ENCODE data around the gene SDF4. TPM values are rescaled to one million over a fixed set of nuclear protein-coding genes. Genes with fewer than 3 reads are reported as not detected.

The SDF4 gene
- total RNA-seq, 1 experiment from 2014 or later: 254 TPM

GRCh38 chr1:1218524-1219200 lies 13.1 kb downstream of the SDF4 start:
- no peak overlapping the region for H3K4me2 ChIP-seq (ENCODE audit: low read length)
- no peak overlapping the region for H3K27ac ChIP-seq (ENCODE audit: low read length)
- H3K9me2 ChIP-seq (replicated peaks; ENCODE audit: low read length): no peaks in the 10 kb centered on the region
- intact Hi-C loops (cut with micrococcal nuclease): no loop called here
- no peaks in the 10 kb centered on the region for H3K4me1 ChIP-seq (ENCODE audit: insufficient read depth, low read length)
- no peak overlapping the region for H2AFZ ChIP-seq (ENCODE audit: low read length)
- peaks cover 43% of the 10 kb centered on the region; the same call in 1 of the 2 replicates for H3K36me3 ChIP-seq (ENCODE audit: low read depth, low read length)
- ChIA-PET CTCF (no interaction called here), POLR2A (ENCODE audit: unreplicated experiment) (interaction anchor here (0.6 kb wide), 2 partner anchors 113 to 160 kb away, joined by 4 to 7 read pairs; no protein-coding TSS in a partner anchor)
- no peak overlapping the region for H3K4me3 ChIP-seq (ENCODE audit: low read length)
- H3K9ac ChIP-seq (ENCODE audit: low read length): no peak overlapping the region
- no peaks in the 10 kb centered on the region for H3F3A ChIP-seq (ENCODE audit: low read length, unreplicated experiment)
- no peak for TF ChIP-seq CTCF (conservative IDR thresholded peaks at IDR 0.05; ENCODE audit: low read depth, low read length)
- TF ChIP-seq EZH2 (IDR thresholded peaks at IDR 0.05; ENCODE audit: low read length, unreplicated experiment): no peak
- no peak for TF ChIP-seq EZH2phosphoT487 (IDR thresholded peaks at IDR 0.05; ENCODE audit: borderline replicate concordance, low read length)
- ATAC-seq (no peak), DNase-seq (no peak)
- no peaks in the 10 kb centered on the region for H3K27me3 ChIP-seq (ENCODE audit: low read length)
- no peaks in the 10 kb centered on the region for H4K20me1 ChIP-seq (ENCODE audit: low read length)
- no peaks in the 10 kb centered on the region for H3K79me2 ChIP-seq (ENCODE audit: low read length)
- no TSS peak for BruUV-seq (replicated peaks)
- no peaks in the 10 kb centered on the region for H3K9me3 ChIP-seq (ENCODE audit: low read length)

- no peaks in the 10 kb centered on the region for H3K79me2 ChIP-seq (ENCODE audit: low read length)
- H3K9me3 ChIP-seq (ENCODE audit: low read length): no peaks in the 10 kb centered on the region
- intact Hi-C loops (cut with micrococcal nuclease): no loop called here
- no peak overlapping the region for H3K9ac ChIP-seq (ENCODE audit: low read length)
- CTCF ChIA-PET: interaction anchor here (0.5 kb wide), 1 partner anchor 74 kb away, joined by 3 read pairs; no protein-coding TSS in a partner anchor
- H3K4me3 ChIP-seq (ENCODE audit: low read length): no peak overlapping the region
- H3K36me3 ChIP-seq (ENCODE audit: low read depth, low read length): peaks cover 37% of the 10 kb centered on the region; the same call in 1 of the 2 replicates
- TF ChIP-seq EZH2 (IDR thresholded peaks at IDR 0.05; ENCODE audit: low read length, unreplicated experiment): no peak
- no peak for TF ChIP-seq EZH2phosphoT487 (IDR thresholded peaks at IDR 0.05; ENCODE audit: borderline replicate concordance, low read length)
- TF ChIP-seq CTCF (conservative IDR thresholded peaks at IDR 0.05; ENCODE audit: low read depth, low read length): no peak
- peak; percentile 65 for ATAC-seq
- no peaks in the 10 kb centered on the region for H3F3A ChIP-seq (ENCODE audit: low read length, unreplicated experiment)
- DNase-seq: peak; percentile 53
- POLR2A ChIA-PET (ENCODE audit: unreplicated experiment): interaction anchor here (0.6 kb wide), 2 partner anchors 114 to 161 kb away, joined by 4 to 7 read pairs; no protein-coding TSS in a partner anchor
- no peaks in the 10 kb centered on the region for H4K20me1 ChIP-seq (ENCODE audit: low read length)
- no peaks in the 10 kb centered on the region for H3K4me1 ChIP-seq (ENCODE audit: insufficient read depth, low read length)
- no peaks in the 10 kb centered on the region for H3K9me2 ChIP-seq (replicated peaks; ENCODE audit: low read length)
- no TSS peak for BruUV-seq (replicated peaks)
- H3K27ac ChIP-seq (ENCODE audit: low read length): no peak overlapping the region
- H3K4me2 ChIP-seq (ENCODE audit: low read length): no peak overlapping the region
- H2AFZ ChIP-seq (ENCODE audit: low read length): no peak overlapping the region
- no peaks in the 10 kb centered on the region for H3K27me3 ChIP-seq (ENCODE audit: low read length)
These were observed 13.9 kb downstream of the SDF4 start for GRCh38 chr1:1217621-1218523.

Data from PC-3 (cell line).